CD4-positive, alpha-beta memory T cell (primary cell): ENCODE measurements around the gene CPT1A. TPM values are rescaled to one million over a fixed set of nuclear protein-coding genes. Genes with fewer than 3 reads are reported as not detected.

Source experiments
- CTCF ChIA-PET: fragments of 350-600 bp; sonication (Branson Sonifier 250); formaldehyde crosslinking; loops from one replicate; lab custom pipeline; 2021; ENCODE audit warnings: inconsistent platforms; ENCODE audit not compliant: partially characterized antibody; lab: Charles Lee
- POLR2A ChIA-PET: fragments of 350-600 bp; sonication (Branson Sonifier 250); formaldehyde crosslinking; loops from one replicate; lab custom pipeline; 2021; ENCODE audit not compliant: partially characterized antibody; lab: Charles Lee
- DNase-seq, 5 donors: peaks; one replicate each; pipeline versions ENCODE4 v3.0.0 to v3.0.0-alpha.2; 2020 to 2022; ENCODE audit warnings: mixed read lengths in 1 of 5
- H3K27ac ChIP-seq: one replicate; pipeline ENCODE4 v1.7.0; 2013; ENCODE audit warnings: low read depth, low read length
- H3K27me3 ChIP-seq: 2 replicates; pipeline ENCODE4 v1.7.0; 2013; ENCODE audit warnings: mild to moderate bottlenecking, low read length, moderate library complexity; ENCODE audit not compliant: insufficient read depth
- H3K36me3 ChIP-seq: 2 replicates; pipeline ENCODE4 v1.7.0; 2013; ENCODE audit warnings: mild to moderate bottlenecking, low read length, moderate library complexity; ENCODE audit not compliant: insufficient read depth
- H3K4me1 ChIP-seq: 2 replicates; pipeline ENCODE4 v1.7.0; 2013; ENCODE audit warnings: mild to moderate bottlenecking, low read length, moderate library complexity; ENCODE audit not compliant: insufficient read depth
- H3K4me3 ChIP-seq, 2 donors: one replicate each; pipeline ENCODE4 v1.7.0; 2013; ENCODE audit warnings: low read length in 2 of 2, mild to moderate bottlenecking in 1 of 2
- H3K9me3 ChIP-seq, 2 donors: one replicate each; pipeline ENCODE4 v1.7.0; 2013; ENCODE audit warnings: low read length in 2 of 2, control low read depth in 1 of 2; ENCODE audit not compliant: control insufficient read depth in 1 of 2
- H3K27ac Mint-ChIP-seq, 7 donors: one replicate each; pipeline ENCODE4 v1.8.0; 2020 to 2021; ENCODE audit warnings: mixed read lengths in 7 of 7, mild to moderate bottlenecking in 6 of 7, inconsistent platforms in 3 of 7, moderate library complexity in 3 of 7
- H3K27me3 Mint-ChIP-seq, 2 donors: one replicate each; pipeline ENCODE4 v1.8.0; 2020 to 2021; ENCODE audit warnings: mixed read lengths in 2 of 2
- H3K36me3 Mint-ChIP-seq, 2 donors: one replicate each; pipeline ENCODE4 v1.8.0; 2020 to 2021; ENCODE audit warnings: mixed read lengths in 2 of 2, inconsistent platforms in 1 of 2, mild to moderate bottlenecking in 1 of 2
- H3K4me1 Mint-ChIP-seq, 4 donors: one replicate each; pipeline ENCODE4 v1.8.0; 2020 to 2021; ENCODE audit warnings: mixed read lengths in 4 of 4, mild to moderate bottlenecking in 1 of 4
- H3K4me3 Mint-ChIP-seq, 8 donors: one replicate each; pipeline ENCODE4 v1.8.0; 2020 to 2021; ENCODE audit warnings: mixed read lengths in 8 of 8, mild to moderate bottlenecking in 7 of 8, moderate library complexity in 6 of 8, inconsistent platforms in 3 of 8
- H3K9me3 Mint-ChIP-seq, 8 donors: one replicate each; pipeline ENCODE4 v1.8.0; 2020 to 2021; ENCODE audit warnings: mixed read lengths in 8 of 8, mild to moderate bottlenecking in 5 of 8, inconsistent platforms in 3 of 8, moderate library complexity in 1 of 8
- intact Hi-C: fragments of 100-400 bp; cut with micrococcal nuclease; formaldehyde crosslinking; loops from one replicate; pipeline ENCODE4 v1.15.1; 2023
- polyA plus RNA-seq, 2 donors: library from polyadenylated mRNA; unstranded; fragments of 300-500 nt; fragmentation: Illumina TruSeq; gene quantifications; one replicate each; pipeline ENCODE4 v1.2.3, GENCODE V29; 2021
- total RNA-seq, 2 experiments: library from RNA; stranded (reverse); gene quantifications; one replicate each; pipeline ENCODE4 v1.2.3, GENCODE V29; 2021

CPT1A gene
- total and polyA plus RNA-seq, 4 experiments from 2014 or later: 7.5 to 35.5 (median 18.5) TPM

DNA sequence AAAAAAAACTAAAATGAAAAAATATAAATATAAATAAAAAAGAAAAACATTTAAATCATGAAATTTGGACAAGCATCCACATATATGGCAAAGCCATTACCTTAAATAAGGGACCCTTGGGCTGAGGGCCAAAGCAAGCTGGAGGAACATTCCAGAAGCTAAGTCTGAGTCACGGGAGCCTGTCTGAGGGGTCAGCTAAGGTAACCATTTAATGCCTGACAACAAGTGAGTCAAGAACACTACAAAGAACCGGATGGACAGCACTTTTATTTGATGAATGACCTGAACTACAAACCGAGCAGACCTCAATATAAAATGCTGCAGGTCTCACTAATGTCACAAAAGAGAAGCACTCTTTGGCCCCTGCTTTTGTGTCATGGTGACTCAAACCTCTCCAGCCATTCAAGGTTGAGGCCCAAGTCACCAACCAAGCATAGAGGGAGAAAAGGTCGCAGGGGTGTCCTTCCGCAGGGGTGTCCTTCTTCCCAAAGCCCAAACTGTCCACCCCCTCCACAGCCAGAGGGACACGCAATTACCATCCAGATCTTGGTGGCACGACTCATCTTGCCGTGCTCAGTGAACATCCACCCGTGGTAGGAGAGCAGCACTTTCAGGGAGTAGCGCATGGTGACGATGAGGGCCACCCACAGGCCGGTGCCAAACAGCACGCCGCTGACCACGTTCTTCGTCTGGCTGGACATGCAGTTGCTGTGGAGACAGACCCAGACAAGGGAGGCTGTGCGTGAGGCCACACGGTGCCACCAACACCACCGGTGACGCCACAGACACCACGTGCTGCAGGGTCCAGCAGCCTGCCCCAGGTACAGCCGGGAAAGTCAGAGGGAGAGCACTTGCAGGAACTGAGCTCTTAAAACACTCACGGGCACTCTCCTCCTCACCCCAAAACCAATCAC lies 34.5 kb downstream of the CPT1A start:
- Histone ChIP-seq H3K9me3 (no peaks in the 10 kb centered on the region), H3K4me3 (no peak overlapping the region), H3K4me1 (no peaks in the 10 kb centered on the region), H3K27ac (no peak overlapping the region), H3K36me3 (peaks cover 18% of the 10 kb centered on the region), H3K27me3 (no peaks in the 10 kb centered on the region)
- Mint-ChIP-seq H3K27ac (peak overlapping the region in 1 of 7 donors; percentile 72), H3K9me3 (no peaks in the 10 kb centered on the region), H3K4me1 (peaks cover 0 to 1% (median 0%) of the 10 kb centered on the region in 4 donors), H3K27me3 (no peaks in the 10 kb centered on the region), H3K4me3 (no peak overlapping the region), H3K36me3 (peaks cover 14 to 47% of the 10 kb centered on the region in 2 donors)
- CTCF ChIA-PET: interaction anchor here (0.5 to 1.6 kb wide), 7 partner anchors 9 to 37 kb away, joined by 3 to 6 read pairs (median 3); no protein-coding TSS in a partner anchor
- intact Hi-C loops: no loop called here
- POLR2A ChIA-PET: interaction anchor here (1.2 kb wide), 1 partner anchor 10 kb away, joined by 4 read pairs; no protein-coding TSS in a partner anchor
- no peak for DNase-seq

DNA sequence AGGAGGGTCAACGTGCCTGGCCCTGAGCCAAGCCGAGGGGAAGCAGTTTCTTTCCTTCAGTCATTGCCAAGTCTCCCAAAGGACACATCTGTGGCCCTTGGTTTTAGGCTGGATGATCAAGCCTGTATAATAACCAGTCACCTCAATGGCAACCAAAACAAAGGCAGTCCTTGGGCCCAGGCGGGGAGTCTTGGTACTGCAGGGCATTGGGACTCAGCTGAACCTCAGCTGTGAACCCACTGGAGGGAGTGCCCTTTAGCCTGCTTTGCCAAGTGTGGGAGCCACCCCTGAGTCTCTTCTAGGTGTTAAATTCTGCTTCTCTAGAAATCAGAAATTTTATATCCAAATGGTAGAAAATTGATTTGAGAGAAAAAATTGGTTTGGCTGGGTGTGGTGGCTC lies 36.9 kb downstream of the CPT1A start:
- DNase-seq: no peak
- H3K4me3 Mint-ChIP-seq: no peak overlapping the region
- no peaks in the 10 kb centered on the region for H3K27me3 Mint-ChIP-seq
- H3K9me3 Mint-ChIP-seq: no peaks in the 10 kb centered on the region
- intact Hi-C loops: no loop called here
- peaks cover 0 to 1% (median 0%) of the 10 kb centered on the region in 4 donors for H3K4me1 Mint-ChIP-seq
- H3K36me3 ChIP-seq: peaks cover 16% of the 10 kb centered on the region
- H3K36me3 Mint-ChIP-seq: peaks cover 29 to 51% of the 10 kb centered on the region in 2 donors
- no peak overlapping the region for H3K4me3 ChIP-seq
- no peaks in the 10 kb centered on the region for H3K27me3 ChIP-seq
- no peaks in the 10 kb centered on the region for H3K4me1 ChIP-seq
- no peak overlapping the region for H3K27ac ChIP-seq
- H3K27ac Mint-ChIP-seq: no peak overlapping the region
- ChIA-PET POLR2A (no interaction called here), CTCF (no interaction called here)
- no peaks in the 10 kb centered on the region for H3K9me3 ChIP-seq

DNA sequence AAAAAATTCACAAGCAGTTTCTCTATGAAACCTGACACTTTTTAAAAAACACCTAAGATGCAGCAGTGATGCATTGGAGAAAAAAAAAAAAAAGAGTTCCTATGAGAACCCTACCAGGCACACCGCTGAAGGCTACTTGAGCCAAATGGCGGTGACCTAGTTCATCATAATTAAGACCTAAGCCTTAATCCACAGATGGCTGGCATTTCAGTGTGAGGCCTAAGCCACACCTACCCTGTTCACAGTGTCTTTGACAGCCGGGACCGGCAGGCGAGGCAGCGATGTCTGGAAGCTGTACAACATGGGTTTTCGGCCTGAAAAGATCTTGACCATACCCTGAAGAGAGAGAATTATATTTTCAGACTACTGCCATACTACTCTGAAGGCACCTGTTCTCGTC lies 38.0 kb downstream of the CPT1A start:
- no peak overlapping the region for H3K27ac ChIP-seq
- intact Hi-C loops: no loop called here
- H3K4me1 ChIP-seq: no peaks in the 10 kb centered on the region
- H3K27ac Mint-ChIP-seq: peak overlapping the region in 1 of 7 donors; percentile 53
- ChIA-PET CTCF (no interaction called here), POLR2A (no interaction called here)
- H3K4me1 Mint-ChIP-seq: peaks cover 0 to 1% (median 0%) of the 10 kb centered on the region in 4 donors
- no peaks in the 10 kb centered on the region for H3K27me3 Mint-ChIP-seq
- no peaks in the 10 kb centered on the region for H3K9me3 Mint-ChIP-seq
- H3K27me3 ChIP-seq: no peaks in the 10 kb centered on the region
- no peak for DNase-seq
- H3K36me3 ChIP-seq: peaks cover 23% of the 10 kb centered on the region
- H3K36me3 Mint-ChIP-seq: peaks cover 33 to 54% of the 10 kb centered on the region in 2 donors
- H3K9me3 ChIP-seq: no peaks in the 10 kb centered on the region
- no peak overlapping the region for H3K4me3 ChIP-seq
- H3K4me3 Mint-ChIP-seq: no peak overlapping the region

DNA sequence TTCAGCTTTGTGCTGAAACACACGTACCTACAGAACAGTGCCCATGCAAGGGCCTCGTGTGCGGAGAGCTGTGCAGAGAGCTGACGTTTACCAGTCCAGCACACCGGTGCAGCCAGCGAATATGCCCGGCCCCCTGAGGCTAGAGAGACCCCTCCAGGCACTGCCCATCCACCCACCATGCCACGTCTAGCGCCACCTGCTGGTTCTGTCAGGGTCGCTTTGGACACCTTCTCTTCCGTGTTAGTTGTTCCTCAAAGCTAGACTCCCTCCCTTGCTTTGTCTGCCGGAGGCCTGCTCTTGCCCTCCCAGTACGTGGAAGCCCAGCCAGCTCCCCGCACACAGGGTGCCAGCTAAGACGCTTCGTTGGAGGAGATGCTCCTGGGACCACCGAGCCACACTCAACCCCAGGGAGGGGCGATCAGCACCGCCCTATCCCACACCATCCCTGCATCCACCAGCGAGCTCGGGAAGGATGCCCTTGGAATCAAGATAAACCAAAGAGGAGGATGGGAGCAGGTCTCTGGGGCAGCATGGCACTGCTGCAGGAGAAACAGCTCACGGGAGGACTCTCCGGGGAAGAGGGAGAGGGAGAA lies 43.4 kb downstream of the CPT1A start:
- H3K27ac Mint-ChIP-seq: no peak overlapping the region

DNA sequence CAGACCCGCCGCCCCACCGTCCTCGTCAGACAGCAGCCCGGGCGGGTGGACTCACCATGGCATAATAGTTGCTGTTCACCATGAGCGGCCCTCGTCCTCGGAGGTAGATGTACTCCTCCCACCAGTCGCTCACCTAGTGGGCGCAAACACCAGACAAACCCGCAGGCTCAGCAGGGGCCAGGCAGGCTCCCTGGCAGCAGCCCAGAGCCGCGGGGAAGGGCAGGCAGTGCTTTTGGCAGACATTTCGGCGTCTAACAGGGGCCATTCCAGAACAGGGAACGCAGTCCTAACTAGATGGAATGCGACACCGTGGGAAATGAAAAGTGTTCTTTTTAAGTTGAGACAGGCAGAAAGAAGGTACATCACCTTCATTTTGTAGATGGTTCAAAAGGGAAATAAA lies 44.9 kb downstream of the CPT1A start:
- no peak for DNase-seq
- Mint-ChIP-seq H3K27me3 (no peaks in the 10 kb centered on the region), H3K27ac (no peak overlapping the region), H3K4me1 (no peaks in the 10 kb centered on the region), H3K9me3 (no peaks in the 10 kb centered on the region), H3K4me3 (no peak overlapping the region), H3K36me3 (peaks cover 33 to 71% of the 10 kb centered on the region in 2 donors)
- Histone ChIP-seq H3K4me3 (no peak overlapping the region), H3K27me3 (no peaks in the 10 kb centered on the region), H3K4me1 (no peaks in the 10 kb centered on the region), H3K27ac (no peak overlapping the region), H3K36me3 (peaks cover 29% of the 10 kb centered on the region), H3K9me3 (no peaks in the 10 kb centered on the region)
- CTCF ChIA-PET: interaction anchor here (6.1 kb wide), 1 partner anchor 47 kb away, joined by 54 read pairs; the partner anchor contains the start of gene CPT1A
- POLR2A ChIA-PET: no interaction called here
- intact Hi-C loops: loop anchor here (5.0 kb wide), 2 partner anchors 46 to 164 kb away; partner anchors contain the start of gene CPT1A

More for the DNA sequence above, 43.4 kb downstream of the CPT1A start:
- Mint-ChIP-seq H3K4me3 (peak overlapping the region in 1 of 8 donors; percentile 11), H3K36me3 (peaks cover 41 to 70% of the 10 kb centered on the region in 2 donors), H3K27me3 (no peaks in the 10 kb centered on the region), H3K9me3 (no peaks in the 10 kb centered on the region), H3K4me1 (peaks cover 0 to 1% (median 0%) of the 10 kb centered on the region in 4 donors)
- peak in 3 of 5 donors; percentile 17 to 37 (median 26) for DNase-seq
- ChIA-PET POLR2A (interaction anchor here (0.8 to 1.4 kb wide), 3 partner anchors 40 to 46 kb away, joined by 3 to 6 read pairs (median 3); no protein-coding TSS in a partner anchor), CTCF (interaction anchor here (0.7 to 6.1 kb wide), 14 partner anchors 8 to 210 kb away, joined by 3 to 54 read pairs (median 4); partner anchors contain the start of gene CPT1A)
- Histone ChIP-seq H3K4me3 (no peak overlapping the region), H3K27me3 (no peaks in the 10 kb centered on the region), H3K4me1 (no peaks in the 10 kb centered on the region), H3K9me3 (no peaks in the 10 kb centered on the region), H3K27ac (no peak overlapping the region), H3K36me3 (peaks cover 30% of the 10 kb centered on the region)
- intact Hi-C loops: loop anchor here (5.0 kb wide), 2 partner anchors 44 to 166 kb away; partner anchors contain the start of gene CPT1A

DNA sequence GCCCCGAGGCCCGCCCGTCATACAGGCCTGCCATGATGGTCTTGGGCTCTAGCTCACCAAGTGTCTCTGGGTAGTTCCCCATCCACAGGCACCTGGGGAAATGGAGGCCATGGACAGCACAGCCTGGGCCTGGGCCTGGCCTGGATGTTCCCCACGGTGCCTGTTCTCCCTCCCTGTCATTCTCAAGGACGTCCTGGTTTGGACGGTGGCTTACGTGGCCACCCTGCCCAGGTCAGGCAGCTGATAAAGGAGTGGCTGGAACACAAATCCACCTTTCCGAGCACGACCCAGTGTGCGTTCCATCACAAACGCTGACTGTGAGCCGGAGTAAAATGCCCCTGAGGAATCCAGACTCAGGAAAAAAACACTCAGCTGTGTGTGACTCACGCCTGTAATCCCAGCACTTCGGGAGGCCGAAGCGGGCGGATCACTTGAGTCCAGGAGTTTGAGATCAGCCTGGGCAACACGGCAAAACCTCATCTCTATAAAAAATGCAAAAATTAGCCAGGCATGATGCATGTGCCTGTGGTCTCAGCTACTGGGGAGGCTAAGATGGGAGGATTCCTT lies 49.2 kb downstream of the CPT1A start:
- Mint-ChIP-seq H3K36me3 (peaks cover 23 to 61% of the 10 kb centered on the region in 2 donors), H3K9me3 (no peaks in the 10 kb centered on the region), H3K4me1 (no peaks in the 10 kb centered on the region), H3K27me3 (no peaks in the 10 kb centered on the region), H3K27ac (peak overlapping the region in 1 of 7 donors; percentile 37), H3K4me3 (no peak overlapping the region)
- H3K27me3 ChIP-seq: no peaks in the 10 kb centered on the region
- intact Hi-C loops: no loop called here
- no peak overlapping the region for H3K4me3 ChIP-seq
- ChIA-PET POLR2A (no interaction called here), CTCF (interaction anchor here (0.6 kb wide), 1 partner anchor 15 kb away, joined by 3 read pairs; no protein-coding TSS in a partner anchor)
- H3K4me1 ChIP-seq: no peaks in the 10 kb centered on the region
- H3K27ac ChIP-seq: no peak overlapping the region
- H3K9me3 ChIP-seq: no peaks in the 10 kb centered on the region
- no peak for DNase-seq
- peaks cover 17% of the 10 kb centered on the region for H3K36me3 ChIP-seq
